Fibroblast of skin of right quadriceps (primary cell): ENCODE data around the gene SLC16A1.
A peak's percentile ranks its signal among the peaks of the same experiment; 100 is the strongest.

ENCODE experiments used
- DNase-seq: peaks from one replicate; pipeline ENCODE4 v3.0.0-alpha.2; 2013

SLC16A1 gene

GRCh38 chr1:112878321-112878720 is 77.7 kb downstream of the SLC16A1 start:
- no peak for DNase-seq

- DNase-seq = no peak
These were observed 78.2 kb downstream of the SLC16A1 start for GRCh38 chr1:112877750-112878149.

GRCh38 chr1:112876315-112876714 is 79.7 kb downstream of the SLC16A1 start:
- no peak for DNase-seq

GRCh38 chr1:112872551-112872962 is 83.4 kb downstream of the SLC16A1 start:
- no peak for DNase-seq

- DNase-seq = no peak
These were observed 84.9 kb downstream of the SLC16A1 start for GRCh38 chr1:112870887-112871646.

GRCh38 chr1:112869895-112870294 is 86.1 kb downstream of the SLC16A1 start:
- DNase-seq = no peak

GRCh38 chr1:112868191-112868590 is 87.8 kb downstream of the SLC16A1 start:
- no peak for DNase-seq

DNA sequence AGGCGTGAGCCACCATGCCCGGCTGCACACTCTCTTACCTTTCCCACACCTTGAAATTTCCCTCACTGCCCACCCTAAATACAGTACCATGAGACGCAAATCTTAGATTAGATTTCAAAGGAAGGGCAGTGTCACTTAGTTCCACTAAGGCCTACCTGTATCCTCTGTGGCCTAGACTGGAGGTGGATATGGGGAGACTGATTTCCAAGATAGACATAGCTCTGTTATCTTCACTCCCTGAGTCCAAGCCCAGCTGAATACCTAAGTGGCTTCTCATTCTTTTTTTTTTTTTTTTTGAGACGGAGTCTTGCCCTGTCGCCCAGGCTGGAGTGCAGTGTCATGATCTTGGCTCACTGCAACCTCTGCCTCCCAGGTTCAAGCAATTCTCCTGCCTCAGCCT is 89.0 kb downstream of the SLC16A1 start:
- no peak for DNase-seq

- DNase-seq = peak; percentile 70
These were observed 89.8 kb downstream of the SLC16A1 start for GRCh38 chr1:112866151-112866550.

DNA sequence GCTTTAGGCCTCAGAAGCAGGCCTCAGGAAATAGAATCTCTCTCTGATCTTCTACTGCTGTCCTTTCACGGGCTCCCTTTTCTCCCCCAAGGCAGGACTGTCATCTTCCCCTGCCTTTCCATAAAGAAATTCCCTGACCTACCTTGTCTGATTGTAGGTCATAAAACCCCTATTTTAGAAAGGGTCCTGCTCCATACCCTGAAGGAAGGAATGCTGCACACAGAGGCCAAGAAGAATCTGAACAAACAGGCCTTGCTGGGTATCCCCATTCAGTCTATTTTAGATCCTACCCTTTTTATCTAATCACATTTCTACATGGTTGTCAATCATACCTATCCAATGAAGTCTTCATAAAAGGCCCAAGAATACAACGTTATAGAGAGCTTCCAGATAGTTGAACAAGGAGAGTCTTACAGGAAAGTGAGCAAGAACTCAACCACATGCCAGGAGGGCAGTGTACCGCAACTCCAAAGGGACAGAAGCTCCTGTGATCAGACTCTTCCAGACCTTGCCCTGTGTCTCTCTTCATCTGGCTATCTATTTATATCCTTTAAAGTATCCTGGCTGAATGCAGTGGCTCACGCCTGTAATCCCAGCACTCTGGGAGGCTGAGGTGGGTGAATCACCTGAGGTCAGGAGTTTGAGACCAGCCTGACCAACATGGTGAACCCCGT is 93.1 kb downstream of the SLC16A1 start:
- DNase-seq = no peak
